NCI-H2227 treated with DMSO at 0.1 percent for 48 hours (cell line): Measurements from ENCODE around the gene BDKRB2.
A peak's percentile ranks its signal among the peaks of the same experiment; 100 is the strongest.

ENCODE experiments used
- DNase-seq: peaks from one replicate; lab custom pipeline; 2025; lab: John Stamatoyannopoulos, UW

Gene BDKRB2

DNA sequence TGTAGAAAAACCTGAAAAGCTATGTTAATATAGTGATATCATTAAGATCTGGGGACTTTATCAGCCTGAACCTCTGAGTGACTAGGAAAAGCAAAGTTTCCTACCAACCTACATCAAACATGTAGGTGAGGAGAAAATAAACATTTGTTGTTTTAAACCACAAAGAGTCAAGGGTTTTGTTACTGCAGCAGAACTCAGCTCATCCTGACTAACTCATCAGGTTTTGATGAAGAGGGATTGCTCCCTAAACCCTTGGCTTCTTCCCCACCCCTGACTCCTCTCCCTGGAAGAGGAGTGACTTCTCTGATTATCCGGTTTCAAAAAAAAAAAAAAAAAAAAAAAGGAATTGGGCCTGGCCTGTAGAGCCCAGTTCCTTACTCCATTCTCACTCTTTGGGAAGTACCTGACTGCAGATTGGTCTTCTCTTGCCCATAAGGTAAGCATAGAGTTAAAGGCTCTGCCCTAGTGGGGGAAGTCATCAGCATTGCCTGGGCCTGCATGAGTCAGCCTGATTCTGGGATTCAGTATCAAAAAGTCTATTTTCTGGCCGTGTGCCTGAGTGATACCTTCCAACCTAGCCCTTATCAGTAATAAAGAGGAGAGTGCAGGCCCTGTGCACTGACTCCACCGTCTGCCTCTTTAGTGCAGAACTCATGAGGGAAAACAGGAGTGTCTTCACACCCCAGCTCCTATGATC is 68.3 kb downstream of the BDKRB2 start:
- DNase-seq: no peak

DNA sequence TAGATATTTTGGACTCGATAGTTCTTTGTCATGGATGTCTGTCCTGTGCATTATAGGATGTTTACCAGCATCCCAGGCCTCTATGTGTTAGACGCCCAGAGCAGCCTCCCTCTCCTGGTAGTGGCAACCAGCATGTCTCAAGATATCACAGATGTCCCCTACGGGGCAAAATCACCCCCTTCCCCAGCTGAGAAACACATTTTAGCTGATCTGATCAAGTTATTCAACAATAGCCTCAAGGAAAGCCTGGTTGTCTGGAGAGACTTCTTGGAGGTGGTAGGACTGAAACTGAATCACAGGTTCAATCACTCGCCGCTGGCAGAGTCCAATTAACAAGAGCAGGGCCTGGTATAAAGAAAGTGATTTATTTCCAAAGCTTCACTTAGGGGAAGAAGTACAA is 69.0 kb downstream of the BDKRB2 start:
- DNase-seq: no peak

DNA sequence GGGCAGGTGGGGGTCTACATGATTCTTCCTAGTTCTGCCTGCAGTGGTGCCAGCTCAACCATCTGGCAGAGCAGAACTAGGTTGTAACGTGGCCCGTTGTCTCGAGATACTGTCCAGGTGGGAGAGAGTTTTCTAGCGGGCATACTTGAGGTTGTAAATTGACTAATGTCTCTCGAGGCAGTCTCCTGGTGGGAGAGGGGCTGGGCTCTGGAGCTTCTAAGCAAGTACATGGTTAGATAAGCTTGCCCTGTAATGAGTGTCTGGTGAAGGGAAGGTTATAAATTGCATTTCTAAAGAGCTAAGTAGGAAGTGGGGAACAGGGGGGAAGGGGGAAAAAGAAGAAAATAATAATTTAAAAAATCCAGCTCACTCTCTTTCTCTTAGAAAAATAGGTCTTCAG is 69.5 kb downstream of the BDKRB2 start:
- DNase-seq: no peak

DNA sequence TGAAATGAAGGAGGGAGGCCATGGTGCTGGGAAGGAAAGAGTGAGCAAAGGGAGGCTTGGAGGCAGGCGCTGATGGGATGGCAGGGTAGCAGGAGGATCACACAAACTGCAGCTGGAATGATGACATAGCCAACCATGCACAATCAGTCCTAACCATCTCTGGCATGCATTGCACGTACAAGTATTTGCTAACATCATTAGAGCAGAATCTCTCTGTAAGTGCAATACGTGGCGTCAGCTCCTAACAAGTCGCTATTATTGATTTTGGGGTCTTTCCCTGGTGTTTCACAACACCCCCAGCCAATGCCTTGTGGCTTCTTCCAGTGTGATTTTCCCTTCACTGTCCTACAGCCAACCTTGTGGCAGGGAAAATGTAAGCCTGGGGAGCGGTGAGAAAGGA is 69.9 kb downstream of the BDKRB2 start:
- DNase-seq: no peak

DNA sequence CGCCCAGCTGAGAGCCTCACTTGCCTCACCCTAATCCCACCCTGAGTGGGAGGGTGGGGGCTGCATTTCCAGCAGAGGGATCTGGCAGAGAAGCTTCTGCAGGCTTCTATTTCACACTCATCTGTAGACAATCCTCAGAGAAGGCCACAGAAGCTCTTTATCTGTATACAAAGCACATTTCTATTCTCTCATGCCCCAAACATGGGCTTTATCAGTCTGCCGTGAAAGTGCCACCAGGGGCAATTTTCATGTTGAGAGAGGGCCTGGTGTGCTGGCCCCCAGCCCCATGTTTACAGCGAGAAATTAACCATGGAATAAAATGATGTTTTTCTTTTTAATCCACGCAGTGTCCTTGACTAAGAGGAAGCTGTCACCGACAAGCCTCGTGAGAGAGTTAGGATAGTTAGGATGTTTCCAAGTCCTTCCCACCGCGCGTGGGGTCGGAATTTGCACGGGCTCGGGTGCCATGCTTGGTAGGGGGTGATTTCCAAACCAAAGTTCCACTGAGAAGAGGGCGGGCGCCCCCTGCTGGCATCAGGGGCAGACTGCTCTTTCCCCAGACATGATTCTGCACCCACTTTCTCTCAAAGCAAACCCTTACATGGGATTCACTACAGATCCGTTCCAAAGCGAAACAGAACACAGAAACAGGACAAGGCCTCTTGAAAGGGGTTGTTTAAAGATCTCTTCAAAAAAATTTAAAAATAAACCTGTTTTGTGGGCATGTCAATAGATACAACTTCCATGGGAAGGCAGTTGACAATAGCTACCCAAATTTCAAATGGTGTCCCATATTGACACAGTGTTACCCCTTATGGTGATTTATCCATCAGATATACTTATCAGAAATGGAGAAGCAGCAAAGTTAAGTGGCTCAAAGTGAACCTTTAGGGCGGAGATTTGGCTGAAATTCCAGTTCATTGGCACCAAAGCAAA is 70.8 kb downstream of the BDKRB2 start:
- DNase-seq: peak; percentile 46

DNA sequence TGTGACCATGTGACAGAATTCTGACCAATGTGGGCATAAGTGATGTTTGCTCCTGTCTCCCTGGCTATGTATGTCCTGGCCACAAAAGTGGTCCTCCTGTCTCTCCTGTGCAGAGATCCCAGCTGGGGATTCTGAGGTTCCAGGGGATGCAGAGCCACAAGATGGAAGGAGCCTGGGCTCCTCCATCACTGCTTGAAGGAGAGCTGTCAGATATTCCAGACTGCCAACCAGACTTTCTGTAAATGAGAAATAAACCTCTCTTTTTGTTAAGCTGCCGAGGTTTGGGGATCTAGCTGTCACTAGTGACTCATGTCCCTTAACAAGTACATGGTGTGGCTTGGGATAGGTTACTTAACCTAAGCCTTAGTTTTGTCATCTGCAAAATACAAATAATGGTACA is 73.3 kb downstream of the BDKRB2 start:
- DNase-seq: no peak

DNA sequence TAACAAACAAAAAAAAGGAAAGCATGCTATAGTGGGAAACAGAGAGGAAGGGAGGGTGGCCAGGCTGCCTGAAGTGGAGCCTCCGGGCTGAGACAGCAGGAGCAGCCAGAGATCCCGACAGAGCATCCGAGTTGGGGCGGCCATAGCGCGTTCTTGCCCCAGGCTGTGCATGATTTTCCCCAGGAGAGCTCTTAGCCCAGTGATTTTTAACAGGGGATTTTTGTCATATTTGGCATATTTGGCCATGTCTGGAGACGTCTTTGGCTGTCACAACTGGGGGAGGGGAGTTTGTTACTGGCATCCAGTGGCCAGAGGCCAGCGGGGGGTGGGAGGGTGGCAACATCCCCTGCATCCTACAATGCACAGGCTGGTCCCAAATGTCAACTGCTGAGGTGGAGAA is 74.9 kb downstream of the BDKRB2 start:
- no peak for DNase-seq

DNA sequence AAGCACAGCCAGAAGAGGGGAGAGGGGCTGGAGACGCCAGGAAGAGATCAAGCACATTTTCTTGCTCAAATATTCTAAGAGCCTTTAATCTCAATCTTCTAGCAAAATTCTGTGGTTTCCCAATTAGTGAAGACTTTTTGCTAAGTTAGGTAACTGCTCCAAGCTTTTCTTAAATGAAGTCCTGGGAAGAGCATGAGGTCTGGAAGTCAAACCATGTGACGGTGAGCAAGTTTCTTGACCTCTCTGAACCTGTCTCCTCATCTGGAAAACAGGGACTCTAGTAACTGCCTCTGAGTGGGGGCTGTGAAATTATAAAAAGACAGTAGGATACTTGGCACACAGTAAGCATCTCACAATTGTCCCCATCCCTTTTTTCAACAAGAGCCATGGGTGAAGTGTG is 75.5 kb downstream of the BDKRB2 start:
- no peak for DNase-seq

DNA sequence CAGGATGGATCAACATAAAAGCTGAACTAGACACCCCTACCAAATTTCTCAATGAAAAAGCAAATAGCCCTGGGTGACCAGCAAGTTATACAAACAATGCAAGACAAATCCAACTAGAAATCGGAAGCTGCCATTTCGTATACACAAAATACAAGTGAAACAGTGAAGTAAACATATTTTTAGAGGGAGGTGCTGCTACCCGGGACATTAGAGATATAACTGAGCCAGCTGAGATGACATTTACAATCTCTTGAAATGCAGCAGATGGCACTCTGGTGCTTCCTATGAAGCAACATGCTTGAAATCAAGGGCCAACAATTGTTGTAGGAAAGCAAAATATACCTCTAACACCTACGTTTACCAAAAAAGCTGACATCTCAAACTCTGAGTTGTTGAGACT is 76.8 kb downstream of the BDKRB2 start:
- DNase-seq: no peak

DNA sequence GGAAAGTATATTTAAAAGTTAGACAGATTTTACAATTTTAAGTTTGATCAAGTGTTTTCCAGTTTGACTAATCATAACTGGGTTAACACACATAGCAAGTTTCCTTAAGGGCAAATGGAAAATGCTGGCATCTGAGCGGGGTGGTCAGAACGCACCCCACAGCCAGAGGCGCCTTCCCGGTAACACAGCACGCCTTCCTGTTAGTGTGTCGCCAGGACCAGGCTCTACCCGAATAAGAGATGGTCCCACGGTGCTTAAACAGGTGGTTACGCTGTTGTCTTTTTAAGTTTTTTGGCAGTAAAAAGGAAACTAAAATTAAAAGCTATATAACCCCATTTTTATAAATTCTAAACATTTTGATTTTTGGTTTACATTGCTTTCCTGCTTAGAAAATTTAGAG is 79.4 kb downstream of the BDKRB2 start:
- DNase-seq: no peak

DNA sequence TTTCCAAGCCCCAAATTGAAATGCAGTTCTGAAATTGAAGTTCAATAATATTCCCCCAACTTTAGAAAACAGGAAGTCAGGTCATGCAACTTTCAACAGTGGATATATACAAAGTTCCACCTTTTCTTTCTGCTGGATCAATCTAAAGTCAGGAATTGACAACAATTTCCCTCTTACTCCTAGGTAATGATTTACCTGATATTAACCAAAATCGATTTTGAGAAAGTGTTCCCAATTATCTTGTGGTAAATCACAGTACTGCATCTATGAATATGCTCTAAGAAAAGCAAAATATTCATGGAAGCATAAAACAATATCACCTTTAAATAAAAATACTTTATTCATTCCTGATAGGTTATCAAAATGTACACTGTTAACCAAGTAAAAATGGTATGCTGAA is 79.8 kb downstream of the BDKRB2 start:
- no peak for DNase-seq

DNA sequence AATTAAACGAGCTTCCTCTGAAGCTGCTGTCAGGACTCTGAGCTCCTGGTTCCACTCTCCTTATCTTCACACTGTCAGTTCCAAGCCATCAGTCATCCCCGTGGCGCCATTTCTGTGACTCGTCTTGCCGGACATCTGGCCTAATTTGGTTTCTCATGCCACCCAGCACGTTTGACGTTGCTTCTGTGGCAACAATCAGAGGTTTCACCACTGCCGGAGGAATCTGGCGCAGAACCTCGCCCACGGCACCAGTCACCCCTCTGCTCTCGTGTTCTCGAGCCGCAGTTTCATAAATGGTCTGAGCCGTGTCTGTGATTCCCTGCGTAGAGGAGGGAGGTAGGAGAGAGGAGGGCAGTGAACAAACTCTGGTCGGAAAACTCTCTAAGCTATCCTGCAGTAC is 81.0 kb downstream of the BDKRB2 start:
- no peak for DNase-seq

DNA sequence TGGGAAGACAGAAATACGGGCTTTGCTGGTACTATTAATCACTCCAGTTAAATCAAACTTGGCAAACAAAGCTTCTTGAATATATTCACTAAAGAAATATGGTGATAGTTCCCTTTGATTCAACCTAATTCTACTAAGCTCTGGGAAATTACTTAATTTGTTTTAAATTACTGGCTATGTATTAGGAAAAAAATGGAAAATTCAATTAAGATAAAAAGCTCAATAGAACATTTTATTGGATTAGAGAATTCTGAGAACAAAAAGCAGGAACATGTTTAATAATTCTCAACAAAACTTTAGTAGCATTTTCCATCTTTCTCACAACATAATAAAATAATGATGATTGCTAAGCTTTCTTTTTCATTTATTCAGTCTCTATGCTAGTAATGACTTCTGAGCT is 81.6 kb downstream of the BDKRB2 start:
- no peak for DNase-seq

DNA sequence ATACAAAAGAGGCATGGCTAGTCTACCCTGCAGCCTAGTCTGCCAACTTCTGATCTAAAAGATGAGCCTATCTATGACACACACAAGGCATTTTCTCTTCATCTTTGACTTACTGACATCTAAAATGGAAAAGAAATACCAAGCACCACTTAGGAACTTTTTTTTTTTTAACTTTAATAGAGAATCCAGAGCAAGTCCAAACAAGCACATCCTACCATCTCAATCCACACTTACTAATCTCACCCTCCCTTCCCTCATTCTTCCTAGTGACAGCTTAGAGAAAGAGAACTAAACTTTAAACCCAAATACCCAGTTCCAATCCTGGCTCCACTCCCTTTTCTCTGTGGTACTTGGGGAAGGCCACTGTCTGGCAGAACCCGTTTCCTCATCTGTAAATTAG is 83.2 kb downstream of the BDKRB2 start:
- DNase-seq: no peak
